ENCODE data around the gene SEC24D. TPM values are rescaled to one million over a fixed set of nuclear protein-coding genes. Genes with fewer than 3 reads are reported as not detected.

The SEC24D gene
- total RNA-seq, 1 experiment from 2014 or later = 14.4 TPM

- H4K20me1 ChIP-seq (ENCODE audit: low read length) = no peaks in the 10 kb centered on the region
These were observed 92.1 kb downstream of the SEC24D start for GRCh38 chr4:118743867-118744266.

DNA sequence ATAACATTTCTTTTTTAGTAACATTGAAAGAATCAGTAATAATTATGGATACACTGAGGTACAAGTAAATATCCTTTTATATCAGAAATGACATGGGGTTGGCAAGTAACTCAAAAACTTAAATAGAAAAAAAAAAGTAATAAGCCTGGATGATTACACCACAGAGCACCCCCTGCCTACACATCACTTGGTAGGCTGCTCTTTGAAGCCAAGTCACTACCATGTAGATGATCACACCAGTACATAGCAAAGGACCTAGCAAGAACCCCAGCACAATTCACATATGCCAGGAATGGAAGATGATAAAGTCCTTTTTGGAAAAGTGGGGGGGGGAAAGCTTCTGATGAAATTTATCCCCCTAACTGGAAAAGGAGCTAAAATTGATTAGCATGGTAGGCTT, 93.9 kb downstream of the SEC24D start:
- Histone ChIP-seq H3K27me3 (ENCODE audit: low read length) (no peaks in the 10 kb centered on the region), H3K9me3 (ENCODE audit: low read length) (no peaks in the 10 kb centered on the region), H2AFZ (ENCODE audit: low read length) (no peak overlapping the region), H3F3A (ENCODE audit: low read length, unreplicated experiment) (no peaks in the 10 kb centered on the region), H3K9ac (ENCODE audit: low read length) (no peak overlapping the region), H3K9me2 (replicated peaks; ENCODE audit: low read length) (no peaks in the 10 kb centered on the region), H3K4me1 (ENCODE audit: insufficient read depth, low read length) (no peaks in the 10 kb centered on the region), H4K20me1 (ENCODE audit: low read length) (no peaks in the 10 kb centered on the region), H3K27ac (ENCODE audit: low read length) (no peak overlapping the region), H3K4me2 (ENCODE audit: low read length) (no peak overlapping the region), H3K79me2 (ENCODE audit: low read length) (no peaks in the 10 kb centered on the region), H3K36me3 (ENCODE audit: low read depth, low read length) (peaks cover 31% of the 10 kb centered on the region), H3K4me3 (ENCODE audit: low read length) (no peak overlapping the region)
- CTCF ChIA-PET = no interaction called here
- no peak for ATAC-seq
- intact Hi-C loops (cut with micrococcal nuclease) = no loop called here
- TF ChIP-seq CTCF (conservative IDR thresholded peaks at IDR 0.05; ENCODE audit: low read depth, low read length) (no peak), EZH2phosphoT487 (IDR thresholded peaks at IDR 0.05; ENCODE audit: borderline replicate concordance, low read length) (no peak), EZH2 (IDR thresholded peaks at IDR 0.05; ENCODE audit: low read length, unreplicated experiment) (no peak)
- no peak for DNase-seq
- no TSS peak for BruUV-seq (replicated peaks)
- POLR2A ChIA-PET (ENCODE audit: unreplicated experiment) = no interaction called here

More at GRCh38 chr4:118743867-118744266, 92.1 kb downstream of the SEC24D start:
- DNase-seq (no peak), ATAC-seq (no peak)
- ChIA-PET POLR2A (ENCODE audit: unreplicated experiment) (no interaction called here), CTCF (no interaction called here)
- no peaks in the 10 kb centered on the region for H3F3A ChIP-seq (ENCODE audit: low read length, unreplicated experiment)
- no peaks in the 10 kb centered on the region for H3K9me3 ChIP-seq (ENCODE audit: low read length)
- BruUV-seq (replicated peaks) = no TSS peak
- H3K4me3 ChIP-seq (ENCODE audit: low read length) = no peak overlapping the region
- intact Hi-C loops (cut with micrococcal nuclease) = no loop called here
- H3K36me3 ChIP-seq (ENCODE audit: low read depth, low read length) = peaks cover 19% of the 10 kb centered on the region
- TF ChIP-seq CTCF (conservative IDR thresholded peaks at IDR 0.05; ENCODE audit: low read depth, low read length) (no peak), EZH2phosphoT487 (IDR thresholded peaks at IDR 0.05; ENCODE audit: borderline replicate concordance, low read length) (no peak), EZH2 (IDR thresholded peaks at IDR 0.05; ENCODE audit: low read length, unreplicated experiment) (no peak)
- no peaks in the 10 kb centered on the region for H3K27me3 ChIP-seq (ENCODE audit: low read length)
- no peaks in the 10 kb centered on the region for H3K4me1 ChIP-seq (ENCODE audit: insufficient read depth, low read length)
- no peak overlapping the region for H3K9ac ChIP-seq (ENCODE audit: low read length)
- H3K27ac ChIP-seq (ENCODE audit: low read length) = no peak overlapping the region
- no peak overlapping the region for H2AFZ ChIP-seq (ENCODE audit: low read length)
- no peaks in the 10 kb centered on the region for H3K9me2 ChIP-seq (replicated peaks; ENCODE audit: low read length)
- no peak overlapping the region for H3K4me2 ChIP-seq (ENCODE audit: low read length)
- H3K79me2 ChIP-seq (ENCODE audit: low read length) = no peaks in the 10 kb centered on the region

DNA sequence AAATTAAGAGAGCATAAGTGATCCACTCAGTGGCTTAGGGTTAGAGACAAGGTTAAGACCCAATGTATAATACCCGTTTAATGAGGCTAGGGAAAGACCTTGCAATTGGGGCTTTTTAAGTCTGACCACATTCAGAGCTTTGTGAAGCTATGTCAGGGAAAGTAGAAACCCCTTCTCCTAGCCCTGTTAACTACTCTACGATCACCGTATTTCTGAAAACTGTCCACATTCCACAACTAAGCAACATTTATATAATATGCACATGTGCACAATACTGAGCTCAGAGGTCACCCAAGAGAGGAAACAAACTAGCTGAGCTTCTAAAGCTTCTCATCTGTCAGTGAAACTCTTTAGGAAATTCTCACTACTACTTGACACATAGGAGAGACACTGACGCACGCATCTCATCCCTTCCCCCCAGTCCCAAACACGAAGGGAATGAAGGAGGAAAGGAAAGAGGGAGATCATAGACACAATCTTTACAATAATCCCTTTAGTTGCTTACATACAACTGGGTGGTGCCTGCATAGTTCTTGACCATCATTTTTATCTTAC, 94.5 kb downstream of the SEC24D start:
- no peak overlapping the region for H3K9ac ChIP-seq (ENCODE audit: low read length)
- H3K79me2 ChIP-seq (ENCODE audit: low read length) = no peaks in the 10 kb centered on the region
- POLR2A ChIA-PET (ENCODE audit: unreplicated experiment) = no interaction called here
- peaks cover 36% of the 10 kb centered on the region for H3K36me3 ChIP-seq (ENCODE audit: low read depth, low read length)
- intact Hi-C loops (cut with micrococcal nuclease) = loop anchor here (1.0 kb wide), 1 partner anchor 228 kb away; no protein-coding TSS in a partner anchor
- H4K20me1 ChIP-seq (ENCODE audit: low read length) = no peaks in the 10 kb centered on the region
- H3K27ac ChIP-seq (ENCODE audit: low read length) = no peak overlapping the region
- H2AFZ ChIP-seq (ENCODE audit: low read length) = no peak overlapping the region
- H3K4me3 ChIP-seq (ENCODE audit: low read length) = no peak overlapping the region
- H3K4me2 ChIP-seq (ENCODE audit: low read length) = no peak overlapping the region
- H3K4me1 ChIP-seq (ENCODE audit: insufficient read depth, low read length) = no peaks in the 10 kb centered on the region
- no peaks in the 10 kb centered on the region for H3K27me3 ChIP-seq (ENCODE audit: low read length)
- no peak for ATAC-seq
- no peaks in the 10 kb centered on the region for H3K9me2 ChIP-seq (replicated peaks; ENCODE audit: low read length)
- no peaks in the 10 kb centered on the region for H3F3A ChIP-seq (ENCODE audit: low read length, unreplicated experiment)
- TF ChIP-seq EZH2 (IDR thresholded peaks at IDR 0.05; ENCODE audit: low read length, unreplicated experiment) = no peak
- TF ChIP-seq EZH2phosphoT487 (IDR thresholded peaks at IDR 0.05; ENCODE audit: borderline replicate concordance, low read length) = no peak
- TF ChIP-seq CTCF (conservative IDR thresholded peaks at IDR 0.05; ENCODE audit: low read depth, low read length) = no peak
- CTCF ChIA-PET = no interaction called here
- BruUV-seq (replicated peaks) = no TSS peak
- H3K9me3 ChIP-seq (ENCODE audit: low read length) = no peaks in the 10 kb centered on the region
- DNase-seq = no peak

Measured in PC-3 (cell line).